ENCODE measurements around the gene HNF1A. TPM values are rescaled to one million over a fixed set of nuclear protein-coding genes. Genes with fewer than 3 reads are reported as not detected.
"Not testable (repeated sequence)": the region's sequence is repeated elsewhere in the genome, so short reads cannot be mapped to it uniquely, and the experiment has no call there.

The HNF1A gene
- total RNA-seq, 3 donors from 2014 or later (not counting 1 experiment from before 2014, with no cell fraction given), result not detected

DNA sequence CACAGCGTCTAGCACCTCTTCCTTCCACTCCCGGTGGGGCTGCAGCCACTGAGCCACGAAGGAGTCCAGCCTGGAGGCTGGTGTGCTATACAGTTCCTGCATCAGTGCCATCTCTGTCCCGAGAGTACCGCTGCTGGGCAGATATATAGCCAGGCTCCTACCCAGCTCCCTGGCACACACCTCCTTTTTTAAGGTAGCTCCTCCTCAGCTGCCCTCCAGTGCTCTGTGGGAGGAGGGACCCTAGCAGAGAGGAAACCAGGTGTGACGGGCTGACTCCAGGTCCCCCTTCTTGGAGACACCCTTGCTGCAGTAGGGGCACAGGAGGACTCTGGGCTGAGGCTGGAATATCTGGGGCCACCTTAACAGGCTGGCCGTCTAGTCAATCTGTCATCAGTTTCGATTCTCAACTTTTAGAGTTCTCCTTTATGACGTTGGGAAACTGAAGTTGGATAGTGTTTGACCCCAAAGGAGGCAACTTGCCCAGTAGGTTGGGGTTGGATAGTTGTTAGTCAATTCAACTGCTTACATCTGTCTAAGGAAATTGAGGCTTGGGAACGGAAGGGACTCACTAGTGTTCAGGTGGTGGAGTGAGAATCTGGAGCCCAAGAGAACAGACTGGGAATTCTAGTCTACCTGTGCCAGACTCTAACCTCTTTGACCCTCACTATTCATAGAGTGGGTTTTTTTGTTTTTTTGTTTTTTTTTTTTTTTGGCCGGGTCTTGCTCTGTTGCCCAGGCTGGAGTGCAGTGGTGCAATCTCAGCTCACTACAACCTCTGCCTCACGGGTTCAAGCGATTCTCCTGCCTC lies 60.7 kb downstream of the HNF1A start, which contains the start of gene OASL:
OASL (minus strand) TSS at position 386 of the 808 bp plus-strand sequence; CDS start at position 111, 275 bp downstream.
- H3K4me3 ChIP-seq (ENCODE audit: low read length), result peak within 1 kb of the TSS; percentile 60
- no peaks in the 10 kb centered on the region for H3K27me3 ChIP-seq (ENCODE audit: control insufficient read depth, insufficient read depth, low read length)
- Mint-ChIP-seq H3K9me3 (no peaks in the 10 kb centered on the region), H3K27me3 (ENCODE audit: low read depth in 2 of 2) (peaks cover 9 to 18% of the 10 kb centered on the region in 2 donors), H3K36me3 (no peaks in the 10 kb centered on the region), H3K4me1 (peaks cover 43 to 47% of the 10 kb centered on the region in 2 donors), H3K4me3 (peak within 1 kb of the TSS; percentile 97), H3K27ac (peak within 1 kb of the TSS; percentile 93 to 96)
- peak; percentile 62 to 83 (median 71) for ATAC-seq
- peak; percentile 67 to 81 for DNase-seq
- 25% methylated on average over 13 of the region's 13 CpGs for WGBS (ENCODE audit: insufficient coverage)
- H3K9me3 ChIP-seq (ENCODE audit: control insufficient read depth, insufficient read depth, low read length), result no peaks in the 10 kb centered on the region
- H3K4me1 ChIP-seq (ENCODE audit: control insufficient read depth, insufficient read depth, low read length), result peaks cover 55% of the 10 kb centered on the region
- H3K36me3 ChIP-seq (ENCODE audit: control insufficient read depth, insufficient read depth, low read length), result no peaks in the 10 kb centered on the region
- peak within 1 kb of the TSS; percentile 78 for H3K27ac ChIP-seq (ENCODE audit: low read length)
- TF ChIP-seq, protein P1, sequence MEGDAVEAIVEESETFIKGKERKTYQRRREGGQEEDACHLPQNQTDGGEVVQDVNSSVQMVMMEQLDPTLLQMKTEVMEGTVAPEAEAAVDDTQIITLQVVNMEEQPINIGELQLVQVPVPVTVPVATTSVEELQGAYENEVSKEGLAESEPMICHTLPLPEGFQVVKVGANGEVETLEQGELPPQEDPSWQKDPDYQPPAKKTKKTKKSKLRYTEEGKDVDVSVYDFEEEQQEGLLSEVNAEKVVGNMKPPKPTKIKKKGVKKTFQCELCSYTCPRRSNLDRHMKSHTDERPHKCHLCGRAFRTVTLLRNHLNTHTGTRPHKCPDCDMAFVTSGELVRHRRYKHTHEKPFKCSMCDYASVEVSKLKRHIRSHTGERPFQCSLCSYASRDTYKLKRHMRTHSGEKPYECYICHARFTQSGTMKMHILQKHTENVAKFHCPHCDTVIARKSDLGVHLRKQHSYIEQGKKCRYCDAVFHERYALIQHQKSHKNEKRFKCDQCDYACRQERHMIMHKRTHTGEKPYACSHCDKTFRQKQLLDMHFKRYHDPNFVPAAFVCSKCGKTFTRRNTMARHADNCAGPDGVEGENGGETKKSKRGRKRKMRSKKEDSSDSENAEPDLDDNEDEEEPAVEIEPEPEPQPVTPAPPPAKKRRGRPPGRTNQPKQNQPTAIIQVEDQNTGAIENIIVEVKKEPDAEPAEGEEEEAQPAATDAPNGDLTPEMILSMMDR (IDR thresholded peaks at IDR 0.05), result no peak
- intact Hi-C loops (cut with micrococcal nuclease), result loop anchor here (1.0 kb wide), 2 partner anchors 21 to 23 kb away; partner anchors contain the start of gene C12orf43

DNA sequence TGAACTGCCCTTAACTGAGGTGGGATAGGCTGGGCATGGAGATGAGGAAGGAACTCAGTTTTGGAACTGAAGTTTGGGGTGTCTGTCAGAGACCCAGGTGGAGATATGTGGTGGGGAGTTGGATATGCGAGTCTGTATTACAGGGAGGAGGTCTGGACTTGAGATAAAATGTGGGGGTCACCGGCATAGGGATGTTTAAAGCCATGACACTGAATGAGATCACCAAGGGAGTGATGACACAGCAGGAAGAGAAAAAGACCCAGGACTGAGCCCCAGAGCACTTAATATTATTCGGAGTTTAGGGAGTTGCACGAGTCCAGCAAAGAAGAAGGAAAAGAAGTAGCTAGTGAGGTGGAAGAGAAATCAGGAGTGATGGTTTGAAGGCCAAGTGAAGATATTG lies 64.7 kb downstream of the HNF1A start:
- TF ChIP-seq, protein P1 (IDR thresholded peaks at IDR 0.05), result no peak
- WGBS (ENCODE audit: insufficient coverage), result 90% methylated on average over 4 of the region's 4 CpGs
- intact Hi-C loops (cut with micrococcal nuclease), result no loop called here
- H3K9me3 Mint-ChIP-seq, result no peaks in the 10 kb centered on the region
- Histone ChIP-seq H3K9me3 (ENCODE audit: control insufficient read depth, insufficient read depth, low read length) (no peaks in the 10 kb centered on the region), H3K27ac (ENCODE audit: low read length) (no peak overlapping the region), H3K4me1 (ENCODE audit: control insufficient read depth, insufficient read depth, low read length) (peaks cover 16% of the 10 kb centered on the region), H3K27me3 (ENCODE audit: control insufficient read depth, insufficient read depth, low read length) (no peaks in the 10 kb centered on the region), H3K4me3 (ENCODE audit: low read length) (no peak overlapping the region), H3K36me3 (ENCODE audit: control insufficient read depth, insufficient read depth, low read length) (no peaks in the 10 kb centered on the region)
- peak overlapping the region in 1 of 2 donors; percentile 15 for H3K27ac Mint-ChIP-seq
- H3K4me3 Mint-ChIP-seq, result no peak overlapping the region
- DNase-seq (no peak), ATAC-seq (no peak)
- peaks cover 11 to 18% of the 10 kb centered on the region in 2 donors for H3K27me3 Mint-ChIP-seq (ENCODE audit: low read depth in 2 of 2)
- no peaks in the 10 kb centered on the region for H3K36me3 Mint-ChIP-seq
- H3K4me1 Mint-ChIP-seq, result peaks cover 14 to 19% of the 10 kb centered on the region in 2 donors

DNA sequence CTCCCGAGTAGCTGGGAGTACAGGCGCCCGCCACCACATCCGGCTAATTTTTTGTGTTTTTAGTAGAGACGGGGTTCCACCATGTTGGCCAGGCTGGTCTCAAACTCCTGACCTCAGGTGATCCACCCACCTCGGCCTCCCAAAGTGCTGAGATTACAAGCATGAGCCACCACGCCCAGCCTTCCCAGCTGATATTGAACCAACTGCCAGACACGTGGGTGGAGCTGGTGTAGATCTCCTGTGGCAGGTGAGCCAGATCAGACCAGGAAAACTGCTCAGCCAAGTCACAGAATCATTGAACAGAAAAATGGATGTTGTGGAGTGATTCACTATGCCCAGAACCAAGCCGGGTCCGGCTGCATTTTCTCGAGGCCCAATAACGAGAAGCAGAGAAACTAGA lies 69.1 kb downstream of the HNF1A start:
- H3K4me3 Mint-ChIP-seq; H3K4me1 ChIP-seq (ENCODE audit: control insufficient read depth, insufficient read depth, low read length); H3K27ac ChIP-seq (ENCODE audit: low read length); H3K36me3 ChIP-seq (ENCODE audit: control insufficient read depth, insufficient read depth, low read length); DNase-seq; H3K4me3 ChIP-seq (ENCODE audit: low read length); H3K27ac Mint-ChIP-seq; H3K36me3 Mint-ChIP-seq; ATAC-seq; H3K4me1 Mint-ChIP-seq; intact Hi-C loops (cut with micrococcal nuclease); H3K9me3 ChIP-seq (ENCODE audit: control insufficient read depth, insufficient read depth, low read length); H3K27me3 ChIP-seq (ENCODE audit: control insufficient read depth, insufficient read depth, low read length); H3K9me3 Mint-ChIP-seq: not testable (repeated sequence)
- WGBS (ENCODE audit: insufficient coverage), result 80% methylated on average over 9 of the region's 12 CpGs
- peaks cover 12 to 13% of the 10 kb centered on the region in 2 donors for H3K27me3 Mint-ChIP-seq (ENCODE audit: low read depth in 2 of 2)

DNA sequence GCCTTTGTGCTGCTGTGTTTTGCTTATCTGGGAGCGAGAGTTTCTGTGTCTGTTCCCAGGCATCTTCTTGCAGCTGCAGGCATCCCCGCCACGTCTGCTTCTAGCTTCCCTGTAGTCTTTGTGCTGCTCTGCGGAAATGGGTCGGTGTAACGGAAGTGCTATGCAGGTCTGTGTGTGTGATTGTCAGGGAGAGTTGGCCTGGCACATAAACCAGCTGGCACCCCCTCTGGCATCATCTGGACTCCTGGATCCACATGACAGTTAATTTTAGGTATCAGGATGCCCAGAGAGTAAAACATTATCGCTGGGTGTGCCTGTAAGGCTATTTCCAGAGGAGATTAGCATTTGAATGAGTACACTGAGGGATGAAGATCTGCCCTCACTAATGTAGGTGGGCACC lies 70.1 kb downstream of the HNF1A start:
- Mint-ChIP-seq H3K4me3 (peak overlapping the region; percentile 1), H3K4me1 (no peaks in the 10 kb centered on the region), H3K27me3 (ENCODE audit: low read depth in 2 of 2) (peaks cover 1 to 6% of the 10 kb centered on the region in 2 donors), H3K36me3 (no peaks in the 10 kb centered on the region), H3K27ac (no peak overlapping the region), H3K9me3 (no peaks in the 10 kb centered on the region)
- WGBS (ENCODE audit: insufficient coverage), result 88% methylated on average over 7 of the region's 7 CpGs
- Histone ChIP-seq H3K27me3 (ENCODE audit: control insufficient read depth, insufficient read depth, low read length) (no peaks in the 10 kb centered on the region), H3K27ac (ENCODE audit: low read length) (no peak overlapping the region), H3K36me3 (ENCODE audit: control insufficient read depth, insufficient read depth, low read length) (no peaks in the 10 kb centered on the region), H3K9me3 (ENCODE audit: control insufficient read depth, insufficient read depth, low read length) (no peaks in the 10 kb centered on the region), H3K4me1 (ENCODE audit: control insufficient read depth, insufficient read depth, low read length) (no peaks in the 10 kb centered on the region), H3K4me3 (ENCODE audit: low read length) (no peak overlapping the region)
- intact Hi-C loops (cut with micrococcal nuclease), result no loop called here
- ATAC-seq, result no peak
- TF ChIP-seq, protein P1 (IDR thresholded peaks at IDR 0.05), result no peak
- peak in 1 of 2 donors; percentile 27 for DNase-seq

Measured in natural killer cell (primary cell).